NCI-H524 treated with DMSO at 0.1 percent for 48 hours (cell line): ENCODE results near the gene GRIK1.

Experiments used
- DNase-seq: peaks from one replicate; lab custom pipeline; 2025; lab: John Stamatoyannopoulos, UW

The GRIK1 gene

GRCh38 chr21:29642551-29643245 lies 297.1 kb downstream of the GRIK1 start:
- DNase-seq = no peak

GRCh38 chr21:29641635-29642550 lies 297.9 kb downstream of the GRIK1 start:
- DNase-seq = no peak

- DNase-seq = no peak
Measured at GRCh38 chr21:29641001-29641634, 298.7 kb downstream of the GRIK1 start.

GRCh38 chr21:29640080-29640508 lies 299.7 kb downstream of the GRIK1 start:
- DNase-seq = no peak

- peak; percentile 19 for DNase-seq
Measured at GRCh38 chr21:29639366-29640079, 300.3 kb downstream of the GRIK1 start.

- no peak for DNase-seq
Measured at GRCh38 chr21:29638761-29639327, 301.0 kb downstream of the GRIK1 start.

GRCh38 chr21:29638138-29638537 lies 301.7 kb downstream of the GRIK1 start:
- DNase-seq = no peak

GRCh38 chr21:29637553-29637952 lies 302.2 kb downstream of the GRIK1 start:
- DNase-seq = no peak

- no peak for DNase-seq
Measured at GRCh38 chr21:29637134-29637533, 302.7 kb downstream of the GRIK1 start.

- no peak for DNase-seq
Measured at GRCh38 chr21:29634418-29634817, 305.4 kb downstream of the GRIK1 start.

- DNase-seq = no peak
Measured at GRCh38 chr21:29633756-29634155, 306.0 kb downstream of the GRIK1 start.

- no peak for DNase-seq
Measured at GRCh38 chr21:29630441-29630840, 309.4 kb downstream of the GRIK1 start.

GRCh38 chr21:29627905-29628304 lies 311.9 kb downstream of the GRIK1 start:
- no peak for DNase-seq

- DNase-seq = no peak
Measured at GRCh38 chr21:29626801-29627470, 312.9 kb downstream of the GRIK1 start.

GRCh38 chr21:29625990-29626389 lies 313.8 kb downstream of the GRIK1 start:
- no peak for DNase-seq

- DNase-seq = no peak
Measured at GRCh38 chr21:29624776-29625175, 315.0 kb downstream of the GRIK1 start.

- DNase-seq = no peak
Measured at GRCh38 chr21:29621525-29621924, 318.3 kb downstream of the GRIK1 start.

- no peak for DNase-seq
Measured at GRCh38 chr21:29616209-29616751, 323.5 kb downstream of the GRIK1 start.

- DNase-seq = no peak
Measured at GRCh38 chr21:29613877-29614276, 325.9 kb downstream of the GRIK1 start.

- DNase-seq = no peak
Measured at GRCh38 chr21:29613021-29613420, 326.8 kb downstream of the GRIK1 start.
